A673 (cell line): Measurements from ENCODE around the gene PLA2G4F.

ENCODE experiments used
- CTCF ChIP-seq: fragments of 300-800, 200-600 bp; sonication (generic); conservative IDR thresholded peaks from 2 replicates; pipeline ENCODE4 v1.5.1; 2017; ENCODE audit warnings: low read depth, mild to moderate bottlenecking, antibody characterized with exemption, low read length, moderate library complexity, mixed read lengths
- EZH2 ChIP-seq: fragments of 200-600 bp; sonication (generic); IDR thresholded peaks from 2 replicates; pipeline ENCODE4 v1.6.1; 2017; ENCODE audit warnings: borderline replicate concordance, low read depth, mild to moderate bottlenecking, mixed read lengths, antibody characterized with exemption, low read length; ENCODE audit not compliant: poor library complexity, severe bottlenecking

DNA sequence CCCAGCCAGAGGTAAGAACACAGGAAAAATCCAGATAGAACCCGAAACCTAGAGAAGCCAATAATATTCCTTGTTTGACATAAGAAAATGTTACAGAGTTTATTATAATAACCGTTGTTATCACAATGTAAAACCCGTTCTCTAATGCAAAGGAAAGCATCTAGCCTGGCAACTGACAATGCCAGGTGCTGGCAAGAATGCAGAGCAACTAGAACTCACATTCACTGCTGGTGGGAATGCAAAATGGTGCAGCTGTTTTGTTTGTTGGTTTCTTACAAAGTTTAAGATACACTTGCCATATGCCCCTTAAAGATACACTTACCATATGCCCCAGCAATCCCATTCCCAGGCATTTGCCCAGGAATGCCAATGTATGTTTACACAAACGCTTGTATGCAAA lies 28.3 kb upstream of the PLA2G4F start:
- TF ChIP-seq CTCF (no peak), EZH2 (no peak)
